Body of pancreas (tissue), 4 donors: ENCODE measurements around the gene SCAPER.

Source experiments
- CTCF ChIP-seq, 7 experiments: fragments of 450-650 bp in 4 of 7; fragments of 200-600 bp in 3 of 7; sonication (generic) in 3 of 7; IDR thresholded peaks; one replicate each; pipeline ENCODE4 v1.5.1; 2016 to 2019; ENCODE audit warnings: antibody characterized with exemption in 7 of 7
- POLR2A ChIP-seq, 3 donors: fragments of 450-650 bp; IDR thresholded peaks; one replicate each; pipeline ENCODE4 v1.6.1; 2016; ENCODE audit warnings: antibody characterized with exemption in 3 of 3, mild to moderate bottlenecking in 2 of 3

DNA sequence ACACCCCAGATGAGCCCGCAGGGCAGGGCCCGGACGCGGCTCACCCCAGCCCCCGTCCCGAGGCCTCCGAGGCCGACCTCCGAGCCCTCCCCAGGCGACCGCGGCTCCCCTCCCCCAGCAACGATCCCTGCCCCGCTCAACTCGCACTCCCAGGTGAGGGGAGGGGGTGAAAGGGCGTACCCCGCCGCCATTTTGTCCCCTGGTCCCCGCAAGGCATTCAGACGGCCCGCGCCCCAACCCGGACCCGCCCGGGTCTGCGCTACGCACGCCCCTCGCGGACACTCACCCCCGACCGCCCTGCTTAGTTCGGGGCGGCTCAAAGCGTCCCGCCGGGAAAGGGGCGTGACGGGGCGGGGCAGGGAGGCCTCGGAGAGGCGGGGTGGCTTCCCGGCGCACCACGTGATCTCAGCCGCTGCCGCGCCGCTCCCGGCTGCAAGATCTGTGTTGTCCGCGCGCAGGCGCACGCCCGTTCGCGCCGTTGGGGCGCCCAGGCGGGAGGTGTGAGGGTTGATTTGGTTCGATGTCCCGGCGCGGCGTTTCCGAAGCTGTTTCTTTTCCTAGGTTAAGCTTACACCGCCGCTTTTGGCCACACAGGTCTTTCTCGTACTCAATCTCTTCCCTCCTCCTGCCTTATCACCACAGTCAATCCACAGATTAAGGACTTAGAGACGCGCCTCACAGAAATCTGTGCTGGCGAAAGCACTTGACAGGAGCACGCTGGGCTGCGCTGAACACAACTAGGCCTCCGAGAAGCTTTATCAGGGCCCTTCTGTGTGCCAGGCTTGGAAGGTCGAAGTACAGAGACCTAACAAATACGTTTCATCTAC lies at the start of gene SCAPER:
- TF ChIP-seq POLR2A (IDR thresholded peaks at IDR 0.05), result peak; percentile 50 to 78 (median 77)
- peak in 1 of 7 experiments; percentile 26 for TF ChIP-seq CTCF (IDR thresholded peaks at IDR 0.05)
